Measurements from ENCODE around the gene FHL2.

FHL2 gene

GRCh38 chr2:105415007-105415406 is 16.2 kb upstream of the FHL2 start:
- no peak for TF ChIP-seq REST (IDR thresholded peaks at IDR 0.05; ENCODE audit: insufficient read depth in 1 of 2, low read depth in 2 of 2, low read length in 2 of 2)
- no peak for TF ChIP-seq FOXP2 (optimal IDR thresholded peaks at IDR 0.05; ENCODE audit: borderline replicate concordance, extremely low read depth, extremely low read length, insufficient read depth)
- no peak for TF ChIP-seq SIN3A (IDR thresholded peaks at IDR 0.05; ENCODE audit: borderline replicate concordance, insufficient read depth, low read length)
- no peak for TF ChIP-seq TAF1 (IDR thresholded peaks at IDR 0.05; ENCODE audit: borderline replicate concordance, insufficient read depth, low read length)
- no peak for TF ChIP-seq POLR2AphosphoS5 (IDR thresholded peaks at IDR 0.05; ENCODE audit: low read depth, low read length)

GRCh38 chr2:105413206-105413605 is 14.4 kb upstream of the FHL2 start:
- no peak for TF ChIP-seq REST (IDR thresholded peaks at IDR 0.05; ENCODE audit: insufficient read depth in 1 of 2, low read depth in 2 of 2, low read length in 2 of 2)

GRCh38 chr2:105412584-105412983 is 13.7 kb upstream of the FHL2 start:
- TF ChIP-seq TAF1 (IDR thresholded peaks at IDR 0.05; ENCODE audit: borderline replicate concordance, insufficient read depth, low read length) (no peak), REST (IDR thresholded peaks at IDR 0.05; ENCODE audit: insufficient read depth in 1 of 2, low read depth in 2 of 2, low read length in 2 of 2) (no peak), POLR2AphosphoS5 (IDR thresholded peaks at IDR 0.05; ENCODE audit: low read depth, low read length) (no peak), SIN3A (IDR thresholded peaks at IDR 0.05; ENCODE audit: borderline replicate concordance, insufficient read depth, low read length) (no peak), FOXP2 (optimal IDR thresholded peaks at IDR 0.05; ENCODE audit: borderline replicate concordance, extremely low read depth, extremely low read length, insufficient read depth) (no peak)

GRCh38 chr2:105411720-105412407 is 13.0 kb upstream of the FHL2 start:
- TF ChIP-seq FOXP2 (optimal IDR thresholded peaks at IDR 0.05; ENCODE audit: borderline replicate concordance, extremely low read depth, extremely low read length, insufficient read depth) (no peak), TAF1 (IDR thresholded peaks at IDR 0.05; ENCODE audit: borderline replicate concordance, insufficient read depth, low read length) (no peak), SIN3A (IDR thresholded peaks at IDR 0.05; ENCODE audit: borderline replicate concordance, insufficient read depth, low read length) (no peak), POLR2AphosphoS5 (IDR thresholded peaks at IDR 0.05; ENCODE audit: low read depth, low read length) (no peak), REST (IDR thresholded peaks at IDR 0.05; ENCODE audit: insufficient read depth in 1 of 2, low read depth in 2 of 2, low read length in 2 of 2) (no peak)

GRCh38 chr2:105410554-105410953 is 11.7 kb upstream of the FHL2 start:
- TF ChIP-seq TAF1 (IDR thresholded peaks at IDR 0.05; ENCODE audit: borderline replicate concordance, insufficient read depth, low read length), result no peak
- no peak for TF ChIP-seq SIN3A (IDR thresholded peaks at IDR 0.05; ENCODE audit: borderline replicate concordance, insufficient read depth, low read length)
- TF ChIP-seq FOXP2 (optimal IDR thresholded peaks at IDR 0.05; ENCODE audit: borderline replicate concordance, extremely low read depth, extremely low read length, insufficient read depth), result no peak
- no peak for TF ChIP-seq REST (IDR thresholded peaks at IDR 0.05; ENCODE audit: insufficient read depth in 1 of 2, low read depth in 2 of 2, low read length in 2 of 2)

Measured in PFSK-1 (cell line).